ENCODE measurements around the gene ABCA12.

DNA sequence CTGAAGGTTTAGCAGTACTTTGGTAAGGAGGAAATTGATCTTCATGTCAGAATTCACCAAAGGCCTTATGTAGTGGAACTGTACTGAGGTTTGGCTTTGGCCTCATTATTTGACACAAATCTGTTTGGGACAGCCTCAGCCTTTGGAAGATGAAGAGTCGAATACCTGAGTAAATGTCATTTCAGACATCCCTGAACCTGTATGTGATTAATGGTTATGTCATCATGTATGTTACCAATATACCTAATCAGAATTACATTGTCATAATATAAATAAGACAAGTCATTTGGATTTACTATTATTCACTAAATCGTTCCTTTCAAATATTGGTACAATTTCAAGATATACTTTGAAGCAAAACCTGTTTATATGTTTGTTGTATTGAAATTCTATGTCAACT is 10.6 kb upstream of the ABCA12 start:
- TF ChIP-seq SMAD1 (IDR thresholded peaks at IDR 0.05; ENCODE audit: low read depth, partially characterized antibody) (no peak), POLR2A (IDR thresholded peaks at IDR 0.05; ENCODE audit: low read depth, low read length) (no peak), RAD21 (IDR thresholded peaks at IDR 0.05; ENCODE audit: insufficient read depth, low read depth, low read length) (no peak), STAT1 (conservative IDR thresholded peaks at IDR 0.05) (no peak), SMC3 (IDR thresholded peaks at IDR 0.05; ENCODE audit: borderline replicate concordance, low read length) (no peak), JUND (IDR thresholded peaks at IDR 0.05; ENCODE audit: low read depth, low read length) (no peak), RFX5 (IDR thresholded peaks at IDR 0.05; ENCODE audit: low read depth, low read length) (no peak), NKRF (conservative IDR thresholded peaks at IDR 0.05) (no peak)
- TF ChIP-seq, protein P1, sequence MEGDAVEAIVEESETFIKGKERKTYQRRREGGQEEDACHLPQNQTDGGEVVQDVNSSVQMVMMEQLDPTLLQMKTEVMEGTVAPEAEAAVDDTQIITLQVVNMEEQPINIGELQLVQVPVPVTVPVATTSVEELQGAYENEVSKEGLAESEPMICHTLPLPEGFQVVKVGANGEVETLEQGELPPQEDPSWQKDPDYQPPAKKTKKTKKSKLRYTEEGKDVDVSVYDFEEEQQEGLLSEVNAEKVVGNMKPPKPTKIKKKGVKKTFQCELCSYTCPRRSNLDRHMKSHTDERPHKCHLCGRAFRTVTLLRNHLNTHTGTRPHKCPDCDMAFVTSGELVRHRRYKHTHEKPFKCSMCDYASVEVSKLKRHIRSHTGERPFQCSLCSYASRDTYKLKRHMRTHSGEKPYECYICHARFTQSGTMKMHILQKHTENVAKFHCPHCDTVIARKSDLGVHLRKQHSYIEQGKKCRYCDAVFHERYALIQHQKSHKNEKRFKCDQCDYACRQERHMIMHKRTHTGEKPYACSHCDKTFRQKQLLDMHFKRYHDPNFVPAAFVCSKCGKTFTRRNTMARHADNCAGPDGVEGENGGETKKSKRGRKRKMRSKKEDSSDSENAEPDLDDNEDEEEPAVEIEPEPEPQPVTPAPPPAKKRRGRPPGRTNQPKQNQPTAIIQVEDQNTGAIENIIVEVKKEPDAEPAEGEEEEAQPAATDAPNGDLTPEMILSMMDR (IDR thresholded peaks at IDR 0.05 in 2 of 3, conservative IDR thresholded peaks at IDR 0.05 in 1 of 3; ENCODE audit: control insufficient read depth in 2 of 3, extremely low read depth in 1 of 3, insufficient read depth in 1 of 3, low read depth in 3 of 3, low read length in 3 of 3): no peak
- TF ChIP-seq, protein P2, sequence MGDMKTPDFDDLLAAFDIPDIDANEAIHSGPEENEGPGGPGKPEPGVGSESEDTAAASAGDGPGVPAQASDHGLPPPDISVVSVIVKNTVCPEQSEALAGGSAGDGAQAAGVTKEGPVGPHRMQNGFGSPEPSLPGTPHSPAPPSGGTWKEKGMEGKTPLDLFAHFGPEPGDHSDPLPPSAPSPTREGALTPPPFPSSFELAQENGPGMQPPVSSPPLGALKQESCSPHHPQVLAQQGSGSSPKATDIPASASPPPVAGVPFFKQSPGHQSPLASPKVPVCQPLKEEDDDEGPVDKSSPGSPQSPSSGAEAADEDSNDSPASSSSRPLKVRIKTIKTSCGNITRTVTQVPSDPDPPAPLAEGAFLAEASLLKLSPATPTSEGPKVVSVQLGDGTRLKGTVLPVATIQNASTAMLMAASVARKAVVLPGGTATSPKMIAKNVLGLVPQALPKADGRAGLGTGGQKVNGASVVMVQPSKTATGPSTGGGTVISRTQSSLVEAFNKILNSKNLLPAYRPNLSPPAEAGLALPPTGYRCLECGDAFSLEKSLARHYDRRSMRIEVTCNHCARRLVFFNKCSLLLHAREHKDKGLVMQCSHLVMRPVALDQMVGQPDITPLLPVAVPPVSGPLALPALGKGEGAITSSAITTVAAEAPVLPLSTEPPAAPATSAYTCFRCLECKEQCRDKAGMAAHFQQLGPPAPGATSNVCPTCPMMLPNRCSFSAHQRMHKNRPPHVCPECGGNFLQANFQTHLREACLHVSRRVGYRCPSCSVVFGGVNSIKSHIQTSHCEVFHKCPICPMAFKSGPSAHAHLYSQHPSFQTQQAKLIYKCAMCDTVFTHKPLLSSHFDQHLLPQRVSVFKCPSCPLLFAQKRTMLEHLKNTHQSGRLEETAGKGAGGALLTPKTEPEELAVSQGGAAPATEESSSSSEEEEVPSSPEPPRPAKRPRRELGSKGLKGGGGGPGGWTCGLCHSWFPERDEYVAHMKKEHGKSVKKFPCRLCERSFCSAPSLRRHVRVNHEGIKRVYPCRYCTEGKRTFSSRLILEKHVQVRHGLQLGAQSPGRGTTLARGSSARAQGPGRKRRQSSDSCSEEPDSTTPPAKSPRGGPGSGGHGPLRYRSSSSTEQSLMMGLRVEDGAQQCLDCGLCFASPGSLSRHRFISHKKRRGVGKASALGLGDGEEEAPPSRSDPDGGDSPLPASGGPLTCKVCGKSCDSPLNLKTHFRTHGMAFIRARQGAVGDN (IDR thresholded peaks at IDR 0.05): no peak
